KMS-11 (cell line): Measurements from ENCODE around the gene PIGZ.

Source experiments
- H2AFZ ChIP-seq: fragments of 200-600 bp; sonication (generic); 2 replicates; pipeline ENCODE4 v1.6.1; 2016; ENCODE audit warnings: antibody characterized with exemption, mixed run types, low read depth
- H3K27ac ChIP-seq: fragments of 200-600 bp; sonication (generic); 2 replicates; pipeline ENCODE4 v1.6.1; 2016; ENCODE audit warnings: mild to moderate bottlenecking, mixed run types
- H3K27me3 ChIP-seq: fragments of 200-600 bp; sonication (generic); 2 replicates; pipeline ENCODE4 v1.6.1; 2017; ENCODE audit warnings: mild to moderate bottlenecking, low read depth, mixed run types, moderate library complexity; ENCODE audit not compliant: insufficient read depth
- H3K36me3 ChIP-seq: fragments of 200-600 bp; sonication (generic); 2 replicates; pipeline ENCODE4 v1.6.1; 2017; ENCODE audit warnings: mild to moderate bottlenecking, mixed run types; ENCODE audit not compliant: insufficient read depth
- H3K4me1 ChIP-seq: fragments of 200-600 bp; sonication (generic); 2 replicates; pipeline ENCODE4 v1.6.1; 2016; ENCODE audit warnings: mild to moderate bottlenecking, low read depth, mixed run types; ENCODE audit not compliant: poor library complexity, severe bottlenecking
- H3K4me2 ChIP-seq: fragments of 200-600 bp; sonication (generic); 2 replicates; pipeline ENCODE4 v1.7.0; 2016; ENCODE audit warnings: mild to moderate bottlenecking, mixed run types
- H3K4me3 ChIP-seq: fragments of 200-600 bp; sonication (generic); IDR thresholded peaks from 2 replicates; pipeline ENCODE4 v1.6.1; 2017; ENCODE audit warnings: low read depth, low read length, mixed read lengths; ENCODE audit not compliant: insufficient read depth
- H3K79me2 ChIP-seq: fragments of 200-600 bp; sonication (generic); 2 replicates; pipeline ENCODE4 v1.6.1; 2016; ENCODE audit warnings: low read depth, mixed run types; ENCODE audit not compliant: insufficient read depth
- H3K9ac ChIP-seq: fragments of 200-600 bp; sonication (generic); 2 replicates; pipeline ENCODE4 v1.6.1; 2016; ENCODE audit warnings: mild to moderate bottlenecking, mixed run types
- H4K20me1 ChIP-seq: fragments of 200-600 bp; sonication (generic); 2 replicates; pipeline ENCODE4 v1.6.1; 2016; ENCODE audit warnings: mild to moderate bottlenecking, mixed run types; ENCODE audit not compliant: insufficient read depth
- CTCF ChIP-seq: fragments of 200-600 bp; sonication (generic); conservative IDR thresholded peaks from 2 replicates; pipeline ENCODE4 v1.6.1; 2017; ENCODE audit warnings: low read depth, mild to moderate bottlenecking, antibody characterized with exemption, low read length, moderate library complexity, mixed read lengths

PIGZ gene

GRCh38 chr3:196995027-196995426 lies 26.4 kb upstream of the PIGZ start:
- Histone ChIP-seq H3K9ac (no peak overlapping the region), H3K27me3 (no peaks in the 10 kb centered on the region), H2AFZ (no peak overlapping the region), H3K4me3 (no peak overlapping the region), H3K36me3 (no peaks in the 10 kb centered on the region), H3K4me2 (no peak overlapping the region), H3K27ac (no peak overlapping the region), H4K20me1 (no peaks in the 10 kb centered on the region), H3K4me1 (peaks cover 8% of the 10 kb centered on the region), H3K79me2 (no peaks in the 10 kb centered on the region)
- no peak for TF ChIP-seq CTCF

GRCh38 chr3:196994056-196994455 lies 25.4 kb upstream of the PIGZ start:
- H3K9ac ChIP-seq: no peak overlapping the region
- H3K4me1 ChIP-seq: peaks cover 8% of the 10 kb centered on the region
- no peaks in the 10 kb centered on the region for H4K20me1 ChIP-seq
- no peak overlapping the region for H3K4me3 ChIP-seq
- no peak overlapping the region for H3K27ac ChIP-seq
- H3K36me3 ChIP-seq: no peaks in the 10 kb centered on the region
- H3K79me2 ChIP-seq: no peaks in the 10 kb centered on the region
- no peaks in the 10 kb centered on the region for H3K27me3 ChIP-seq
- no peak overlapping the region for H3K4me2 ChIP-seq
- no peak overlapping the region for H2AFZ ChIP-seq
- TF ChIP-seq CTCF: no peak

- no peak overlapping the region for H2AFZ ChIP-seq
- no peak overlapping the region for H3K9ac ChIP-seq
- H3K27ac ChIP-seq: no peak overlapping the region
- no peaks in the 10 kb centered on the region for H3K36me3 ChIP-seq
- no peak overlapping the region for H3K4me2 ChIP-seq
- no peaks in the 10 kb centered on the region for H3K27me3 ChIP-seq
- no peak for TF ChIP-seq CTCF
- no peaks in the 10 kb centered on the region for H3K79me2 ChIP-seq
- no peaks in the 10 kb centered on the region for H4K20me1 ChIP-seq
- H3K4me1 ChIP-seq: peaks cover 8% of the 10 kb centered on the region
- H3K4me3 ChIP-seq: no peak overlapping the region
Measured at GRCh38 chr3:196992461-196993065, 23.9 kb upstream of the PIGZ start.

GRCh38 chr3:196991581-196992460 lies 23.2 kb upstream of the PIGZ start:
- Histone ChIP-seq H4K20me1 (no peaks in the 10 kb centered on the region), H3K79me2 (no peaks in the 10 kb centered on the region), H3K27ac (no peak overlapping the region), H3K4me2 (no peak overlapping the region), H3K4me1 (peaks cover 8% of the 10 kb centered on the region), H3K9ac (no peak overlapping the region), H3K27me3 (no peaks in the 10 kb centered on the region), H2AFZ (no peak overlapping the region), H3K4me3 (no peak overlapping the region), H3K36me3 (no peaks in the 10 kb centered on the region)
- no peak for TF ChIP-seq CTCF
